Right lobe of liver (tissue), 6 donors: ENCODE measurements around the gene MTRF1L. TPM values are rescaled to one million over a fixed set of nuclear protein-coding genes. Genes with fewer than 3 reads are reported as not detected.

ENCODE experiments used
- ATAC-seq, 4 donors: fragments of 200-7000 bp; cut with Tn5 transposase; one replicate each; pipeline ENCODE4 v1.9.1; 2020; ENCODE audit warnings: mild to moderate bottlenecking in 4 of 4, moderate library complexity in 4 of 4
- DNase-seq, 3 donors: peaks; one replicate each; pipeline ENCODE4 v3.0.0-alpha.2; 2020
- H3K27ac ChIP-seq, 3 donors: fragments of 200-600 bp; one replicate each; pipeline ENCODE4 v1.8.0; 2022
- H3K27me3 ChIP-seq, 2 donors: fragments of 200-600 bp; one replicate each; pipeline ENCODE4 v1.8.0; 2022
- H3K36me3 ChIP-seq, 4 donors: fragments of 200-600 bp; sonication (generic) in 1 of 4; one replicate each; pipeline versions ENCODE4 v1.5.1 to v1.8.0; 2017 to 2022; ENCODE audit warnings: control low read depth in 1 of 4
- H3K4me1 ChIP-seq, 4 donors: fragments of 200-600 bp; sonication (generic) in 1 of 4; one replicate each; pipeline versions ENCODE4 v1.5.1 to v1.8.0; 2017 to 2022; ENCODE audit warnings: control low read depth in 1 of 4
- H3K4me3 ChIP-seq, 3 donors: fragments of 200-600 bp; one replicate each; pipeline ENCODE4 v1.8.0; 2022
- H3K9me3 ChIP-seq, 4 donors: fragments of 200-600 bp; sonication (generic) in 1 of 4; one replicate each; pipeline versions ENCODE4 v1.5.1 to v1.8.0; 2017 to 2022; ENCODE audit warnings: control low read depth in 1 of 4
- POLR2A ChIP-seq: fragments of 450-650 bp; IDR thresholded peaks from one replicate; pipeline ENCODE4 v1.6.1; 2017; ENCODE audit warnings: antibody characterized with exemption, mild to moderate bottlenecking
- WGBS: methylation state at CpG from one replicate; pipeline ENCODE4 v1.1.6; 2018; ENCODE audit warnings: low coverage, low lambda C conversion rate; ENCODE audit not compliant: insufficient coverage; ENCODE audit errors: missing lambda C conversion rate; 5-methylcytosine and 5-hydroxymethylcytosine counted together
- intact Hi-C, 2 donors: fragments of 100-400 bp; cut with DNase I; formaldehyde crosslinking; loops; one replicate each; pipeline versions ENCODE4 v1.11.2 to v1.14.1; 2022
- long read RNA-seq: library from polyadenylated mRNA; unstranded; transcript quantifications from one replicate; pipeline ENCODE4 v2.0.0, GENCODE V29; 2019
- total RNA-seq, 6 experiments: library from RNA; depleted of rRNA in 2 of 6; stranded (reverse); fragments of >200 nt in 2 of 6; fragmentation: NEBNext Ultra II Directional in 3 of 6; extraction: Animal tissue kit (Norgen Biotek cat#: 25700) in 3 of 6; gene quantifications; one replicate each; pipeline versions ENCODE4 v1.1.0 to v1.2.4, GENCODE V29; 2016 to 2023
- TF ChIP-seq, protein P1 (sequence below), 4 donors: fragments of 200-600 bp in 3 of 4; fragments of 450-650 bp in 1 of 4; IDR thresholded peaks; one replicate each; pipeline versions ENCODE4 v1.5.1 to v1.8.0; 2016 to 2022; ENCODE audit warnings: antibody characterized with exemption in 4 of 4, mild to moderate bottlenecking in 2 of 4
- donor health status: DM: no; HTN: yes; CAD: no.
- donor health status: DM: no; HTN: no; CAD: no.
- donor health status: DM: no; HTN: no; CAD: no.
- donor health status: DM: no; HTN: yes; CAD: no.
- donor health status: DM: no; HTN: yes; CAD: no.

MTRF1L gene, protein sequence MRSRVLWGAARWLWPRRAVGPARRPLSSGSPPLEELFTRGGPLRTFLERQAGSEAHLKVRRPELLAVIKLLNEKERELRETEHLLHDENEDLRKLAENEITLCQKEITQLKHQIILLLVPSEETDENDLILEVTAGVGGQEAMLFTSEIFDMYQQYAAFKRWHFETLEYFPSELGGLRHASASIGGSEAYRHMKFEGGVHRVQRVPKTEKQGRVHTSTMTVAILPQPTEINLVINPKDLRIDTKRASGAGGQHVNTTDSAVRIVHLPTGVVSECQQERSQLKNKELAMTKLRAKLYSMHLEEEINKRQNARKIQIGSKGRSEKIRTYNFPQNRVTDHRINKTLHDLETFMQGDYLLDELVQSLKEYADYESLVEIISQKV
- 10 to 100 TPM in 3 of 6 experiments, 1 to 10 TPM in 3; 6.1 to 16.8 (median 9.7) TPM for total RNA-seq
- long read RNA-seq, partial matches to known transcripts, result 0 of 4 reads
- long read RNA-seq, other reads (novel, unspliced or antisense), result 0 of 4 reads

DNA sequence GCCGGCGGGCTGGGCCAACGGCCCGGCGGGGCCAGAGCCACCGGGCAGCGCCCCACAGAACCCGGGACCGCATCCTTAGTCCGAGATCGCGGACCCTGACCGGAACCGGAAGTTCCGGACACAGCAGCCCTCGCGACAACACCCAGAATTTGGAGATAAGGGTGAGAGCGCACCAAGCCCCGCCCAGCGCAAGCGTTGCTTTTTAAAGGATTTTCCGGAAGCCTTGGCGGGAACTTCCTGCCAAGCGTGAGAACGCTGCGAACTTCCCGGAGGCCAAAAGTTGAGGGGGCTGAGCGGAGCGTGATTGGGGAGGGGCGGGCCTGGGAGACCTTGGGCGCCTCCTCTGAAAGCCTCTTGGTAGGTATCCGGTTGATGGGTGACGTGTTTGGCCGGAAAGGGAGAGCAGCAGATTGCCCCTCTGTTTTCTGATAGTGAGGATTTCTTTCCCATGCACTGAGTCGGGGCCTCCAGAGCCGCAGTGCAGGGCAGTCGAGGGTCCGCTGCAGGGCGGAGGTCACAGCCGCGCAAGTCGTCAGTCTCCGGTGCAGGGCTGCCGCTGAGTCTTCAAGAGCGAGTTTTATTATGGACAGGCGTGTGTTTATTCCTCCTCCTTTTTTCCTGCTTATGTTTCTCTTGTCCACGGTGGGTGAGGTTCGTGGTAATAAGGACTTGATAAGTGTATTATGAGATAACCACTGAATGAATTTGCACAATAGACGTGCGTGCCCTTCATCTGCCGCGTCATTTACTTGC lies at the start of gene MTRF1L:
TSS of gene MTRF1L (minus strand) at position 97 of the 753 bp plus-strand sequence. CDS start at position 73, 24 bp downstream.
- ATAC-seq, result peak; percentile 96 to 99 (median 98)
- peaks cover 0 to 7% (median 4%) of the 10 kb centered on the region in 4 donors for H3K36me3 ChIP-seq
- WGBS, result under 1% methylated on average over 27 of the region's 52 CpGs
- peak within 1 kb of the TSS; percentile 62 to 74 (median 64) for H3K27ac ChIP-seq
- no peaks in the 10 kb centered on the region for H3K9me3 ChIP-seq
- peak within 1 kb of the TSS; percentile 62 to 82 (median 77) for H3K4me3 ChIP-seq
- peak; percentile 85 for TF ChIP-seq POLR2A
- TF ChIP-seq, protein P1, sequence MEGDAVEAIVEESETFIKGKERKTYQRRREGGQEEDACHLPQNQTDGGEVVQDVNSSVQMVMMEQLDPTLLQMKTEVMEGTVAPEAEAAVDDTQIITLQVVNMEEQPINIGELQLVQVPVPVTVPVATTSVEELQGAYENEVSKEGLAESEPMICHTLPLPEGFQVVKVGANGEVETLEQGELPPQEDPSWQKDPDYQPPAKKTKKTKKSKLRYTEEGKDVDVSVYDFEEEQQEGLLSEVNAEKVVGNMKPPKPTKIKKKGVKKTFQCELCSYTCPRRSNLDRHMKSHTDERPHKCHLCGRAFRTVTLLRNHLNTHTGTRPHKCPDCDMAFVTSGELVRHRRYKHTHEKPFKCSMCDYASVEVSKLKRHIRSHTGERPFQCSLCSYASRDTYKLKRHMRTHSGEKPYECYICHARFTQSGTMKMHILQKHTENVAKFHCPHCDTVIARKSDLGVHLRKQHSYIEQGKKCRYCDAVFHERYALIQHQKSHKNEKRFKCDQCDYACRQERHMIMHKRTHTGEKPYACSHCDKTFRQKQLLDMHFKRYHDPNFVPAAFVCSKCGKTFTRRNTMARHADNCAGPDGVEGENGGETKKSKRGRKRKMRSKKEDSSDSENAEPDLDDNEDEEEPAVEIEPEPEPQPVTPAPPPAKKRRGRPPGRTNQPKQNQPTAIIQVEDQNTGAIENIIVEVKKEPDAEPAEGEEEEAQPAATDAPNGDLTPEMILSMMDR (IDR thresholded peaks at IDR 0.05), result peak in 1 of 4 donors; percentile 11
- H3K4me1 ChIP-seq, result peaks cover 0 to 32% (median 7%) of the 10 kb centered on the region in 4 donors
- DNase-seq, result peak; percentile 94 to 96 (median 95)
- intact Hi-C loops, result no loop called here
- H3K27me3 ChIP-seq, result no peaks in the 10 kb centered on the region

DNA sequence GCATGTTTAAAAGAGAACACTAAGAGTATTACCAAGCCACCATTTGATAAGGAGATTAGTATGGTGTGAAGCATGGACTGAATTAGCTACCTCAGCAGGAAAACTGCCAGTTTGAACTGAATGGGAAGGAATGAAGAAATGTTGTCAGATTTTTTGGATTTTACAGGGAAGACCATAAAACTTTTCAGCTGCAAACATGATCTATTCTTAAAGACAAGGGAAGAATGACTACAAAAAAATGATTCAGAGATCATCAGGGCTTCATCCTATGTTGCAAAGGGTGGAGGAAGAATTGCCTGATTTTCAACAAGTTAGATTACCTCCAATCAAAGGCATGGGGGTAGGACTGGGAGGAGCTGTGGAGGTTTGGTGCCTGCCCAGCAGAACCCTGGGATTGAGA lies 49.3 kb upstream of the MTRF1L start:
- ATAC-seq, result no peak
- Histone ChIP-seq H3K27ac (no peak overlapping the region), H3K27me3 (no peaks in the 10 kb centered on the region), H3K4me3 (no peak overlapping the region), H3K9me3 (no peaks in the 10 kb centered on the region), H3K4me1 (no peaks in the 10 kb centered on the region), H3K36me3 (no peaks in the 10 kb centered on the region)
- TF ChIP-seq POLR2A, result no peak
- TF ChIP-seq, protein P1 (IDR thresholded peaks at IDR 0.05), result no peak
- no peak for DNase-seq
- intact Hi-C loops, result no loop called here

DNA sequence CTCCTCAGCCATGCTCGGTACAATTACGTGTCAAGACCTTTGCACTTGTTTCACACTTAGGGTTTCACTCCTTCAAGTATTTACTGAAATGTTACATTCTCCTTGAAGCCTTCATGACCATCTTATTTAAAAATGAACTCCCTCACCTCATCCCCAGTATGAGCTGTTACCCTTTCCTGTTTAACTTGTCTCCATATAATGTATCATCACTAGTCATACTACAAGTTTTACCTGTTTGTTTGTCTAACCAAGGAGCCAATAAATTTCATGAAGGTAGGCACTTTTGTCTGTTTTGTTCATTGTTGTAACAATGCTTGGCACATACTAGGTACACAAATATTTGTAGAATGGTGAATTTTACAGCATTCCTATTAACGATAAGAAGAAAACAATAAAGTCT lies 46.1 kb upstream of the MTRF1L start:
- Histone ChIP-seq H3K4me3 (no peak overlapping the region), H3K27me3 (no peaks in the 10 kb centered on the region), H3K4me1 (no peaks in the 10 kb centered on the region), H3K9me3 (no peaks in the 10 kb centered on the region), H3K36me3 (no peaks in the 10 kb centered on the region), H3K27ac (no peak overlapping the region)
- no peak for TF ChIP-seq POLR2A
- TF ChIP-seq, protein P1 (IDR thresholded peaks at IDR 0.05), result no peak
- 85% methylated on average over 3 of the region's 3 CpGs for WGBS
- intact Hi-C loops, result no loop called here
- DNase-seq (no peak), ATAC-seq (no peak)

DNA sequence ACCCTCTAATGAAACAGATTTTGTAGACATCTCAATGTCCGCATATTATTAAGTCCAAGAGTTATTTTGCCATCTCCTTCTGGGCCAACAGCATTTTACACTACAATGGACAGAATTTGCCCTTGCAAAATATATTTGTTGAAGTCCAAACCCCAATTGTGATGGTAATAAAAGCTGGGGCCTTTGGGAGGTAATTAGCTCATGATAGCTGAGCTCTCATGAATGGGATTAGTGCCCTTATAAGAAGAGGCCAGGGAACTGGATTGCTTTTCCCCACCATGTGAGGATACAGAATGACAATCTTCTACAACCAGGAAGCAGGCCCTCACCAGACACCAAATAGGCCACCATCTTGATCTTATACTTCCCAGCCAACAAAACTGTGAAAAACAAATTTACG lies 44.9 kb upstream of the MTRF1L start:
- no peaks in the 10 kb centered on the region for H3K9me3 ChIP-seq
- H3K27me3 ChIP-seq, result no peaks in the 10 kb centered on the region
- WGBS, result 14% methylated on average over 2 of the region's 2 CpGs
- intact Hi-C loops, result no loop called here
- no peaks in the 10 kb centered on the region for H3K36me3 ChIP-seq
- H3K4me3 ChIP-seq, result no peak overlapping the region
- no peak for DNase-seq
- H3K4me1 ChIP-seq, result no peaks in the 10 kb centered on the region
- TF ChIP-seq POLR2A, result no peak
- ATAC-seq, result no peak
- no peak overlapping the region for H3K27ac ChIP-seq

DNA sequence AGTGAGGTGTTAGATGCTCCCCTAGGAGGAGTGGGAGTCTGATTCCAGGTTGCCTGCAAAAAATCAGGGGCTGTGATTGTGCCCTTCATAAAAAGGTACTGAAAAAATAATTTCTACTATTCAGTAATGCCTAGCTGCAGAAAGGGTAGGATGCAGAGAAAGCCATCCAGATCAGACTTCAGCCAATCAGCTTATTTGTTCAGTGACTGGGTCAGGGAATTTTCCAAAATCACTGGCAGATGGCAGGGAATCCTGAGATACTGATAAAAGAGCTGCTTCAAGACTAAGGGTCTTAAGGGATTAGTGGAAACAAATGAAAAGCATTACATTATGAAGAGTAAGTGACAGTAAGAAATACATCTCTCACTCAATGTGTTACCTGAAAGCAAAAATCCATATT lies 42.8 kb upstream of the MTRF1L start:
- DNase-seq (no peak), ATAC-seq (no peak)
- Histone ChIP-seq H3K4me3 (no peak overlapping the region), H3K4me1 (no peaks in the 10 kb centered on the region), H3K27ac (no peak overlapping the region), H3K27me3 (no peaks in the 10 kb centered on the region), H3K9me3 (no peaks in the 10 kb centered on the region), H3K36me3 (no peaks in the 10 kb centered on the region)
- no peak for TF ChIP-seq POLR2A
- TF ChIP-seq, protein P1 (IDR thresholded peaks at IDR 0.05), result no peak
- intact Hi-C loops, result no loop called here
